Measurements from ENCODE around the gene GJB6.
A peak's percentile ranks its signal among the peaks of the same experiment; 100 is the strongest.

The GJB6 gene

GRCh38 chr13:20222553-20222952 is 9.6 kb downstream of the GJB6 start:
- FAIRE-seq, result no peak

- FAIRE-seq, result no peak
Observed at GRCh38 chr13:20221772-20222171, 10.3 kb downstream of the GJB6 start.

- no peak for FAIRE-seq
Observed at GRCh38 chr13:20219577-20219976, 12.5 kb downstream of the GJB6 start.

GRCh38 chr13:20217168-20217567 is 15.0 kb downstream of the GJB6 start:
- no peak for FAIRE-seq

GRCh38 chr13:20209948-20210347 is 22.2 kb downstream of the GJB6 start:
- no peak for FAIRE-seq

GRCh38 chr13:20206698-20207235 is 25.4 kb downstream of the GJB6 start:
- no peak for FAIRE-seq

- FAIRE-seq, result no peak
Observed at GRCh38 chr13:20206065-20206697, 25.9 kb downstream of the GJB6 start.

GRCh38 chr13:20198781-20199180 is 33.3 kb downstream of the GJB6 start:
- peak; percentile 47 for FAIRE-seq

- peak; percentile 98 for FAIRE-seq
Observed at GRCh38 chr13:20197361-20197834, 34.7 kb downstream of the GJB6 start.

- FAIRE-seq, result no peak
Observed at GRCh38 chr13:20195801-20196200, 36.3 kb downstream of the GJB6 start.

GRCh38 chr13:20193907-20194631 is 38.0 kb downstream of the GJB6 start:
- FAIRE-seq, result no peak

GRCh38 chr13:20193162-20193906 is 38.8 kb downstream of the GJB6 start:
- FAIRE-seq, result no peak

GRCh38 chr13:20192836-20193161 is 39.3 kb downstream of the GJB6 start, which contains the start of gene GJB2:
Gene GJB2, minus strand, starts transcription at chr13:20192938. Its CDS starts 3,357 bp downstream, at chr13:20189581.
- no peak for FAIRE-seq

GRCh38 chr13:20192158-20192835 is 39.8 kb downstream of the GJB6 start:
- no peak for FAIRE-seq

GRCh38 chr13:20191311-20192157 is 40.6 kb downstream of the GJB6 start:
- no peak for FAIRE-seq

- FAIRE-seq, result no peak
Observed at GRCh38 chr13:20190481-20191310, 41.4 kb downstream of the GJB6 start.

GRCh38 chr13:20190076-20190475 is 42.0 kb downstream of the GJB6 start:
- no peak for FAIRE-seq

- no peak for FAIRE-seq
Observed at GRCh38 chr13:20188667-20189553, 43.2 kb downstream of the GJB6 start.

GRCh38 chr13:20186771-20187170 is 45.3 kb downstream of the GJB6 start:
- FAIRE-seq, result no peak
